Epithelial cell of esophagus (primary cell): ENCODE measurements around the gene SLC6A6.

ENCODE experiments used
- DNase-seq: peaks from one replicate; pipeline ENCODE4 v3.0.0; 2010; ENCODE audit warnings: low read depth
- H3K4me3 ChIP-seq: 2 replicates; pipeline ENCODE4 v1.5.1; 2011; ENCODE audit warnings: mild to moderate bottlenecking, low read length, control low read depth
- TF ChIP-seq, protein P1 (sequence below): IDR thresholded peaks from 2 replicates; pipeline ENCODE4 v1.5.1; 2011; ENCODE audit warnings: low read depth, mild to moderate bottlenecking, low read length, control low read depth, inconsistent platforms; ENCODE audit not compliant: insufficient read depth; ENCODE audit errors: missing control alignments

Gene SLC6A6

DNA sequence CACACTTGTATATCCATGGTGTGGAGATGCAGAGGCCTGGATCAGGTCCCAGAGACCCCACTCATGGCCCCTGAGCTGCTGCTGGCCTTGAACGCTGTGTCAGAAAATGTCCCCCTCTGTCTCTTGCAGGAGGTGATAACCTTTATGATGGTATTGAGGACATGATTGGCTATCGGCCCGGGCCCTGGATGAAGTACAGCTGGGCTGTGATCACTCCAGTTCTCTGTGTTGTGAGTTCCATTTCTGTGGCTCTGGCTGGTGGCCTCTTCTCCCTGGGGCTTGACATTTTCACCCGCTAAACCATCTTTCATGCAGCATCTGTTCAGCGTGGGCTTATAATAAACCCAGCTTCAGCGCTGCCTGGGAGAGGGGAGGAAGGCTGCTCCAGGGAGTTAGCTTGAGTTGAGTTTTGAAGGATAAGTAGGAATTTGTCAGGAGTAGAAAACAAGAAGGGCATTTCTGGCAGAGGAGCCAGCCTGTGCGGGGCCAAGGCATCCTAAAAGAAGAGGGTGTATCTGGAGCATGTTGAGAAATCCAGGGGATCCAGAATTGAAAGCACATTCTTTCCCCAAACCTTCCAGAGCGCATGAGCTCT is 76.6 kb downstream of the SLC6A6 start:
- no peak overlapping the region for H3K4me3 ChIP-seq
- TF ChIP-seq, protein P1, sequence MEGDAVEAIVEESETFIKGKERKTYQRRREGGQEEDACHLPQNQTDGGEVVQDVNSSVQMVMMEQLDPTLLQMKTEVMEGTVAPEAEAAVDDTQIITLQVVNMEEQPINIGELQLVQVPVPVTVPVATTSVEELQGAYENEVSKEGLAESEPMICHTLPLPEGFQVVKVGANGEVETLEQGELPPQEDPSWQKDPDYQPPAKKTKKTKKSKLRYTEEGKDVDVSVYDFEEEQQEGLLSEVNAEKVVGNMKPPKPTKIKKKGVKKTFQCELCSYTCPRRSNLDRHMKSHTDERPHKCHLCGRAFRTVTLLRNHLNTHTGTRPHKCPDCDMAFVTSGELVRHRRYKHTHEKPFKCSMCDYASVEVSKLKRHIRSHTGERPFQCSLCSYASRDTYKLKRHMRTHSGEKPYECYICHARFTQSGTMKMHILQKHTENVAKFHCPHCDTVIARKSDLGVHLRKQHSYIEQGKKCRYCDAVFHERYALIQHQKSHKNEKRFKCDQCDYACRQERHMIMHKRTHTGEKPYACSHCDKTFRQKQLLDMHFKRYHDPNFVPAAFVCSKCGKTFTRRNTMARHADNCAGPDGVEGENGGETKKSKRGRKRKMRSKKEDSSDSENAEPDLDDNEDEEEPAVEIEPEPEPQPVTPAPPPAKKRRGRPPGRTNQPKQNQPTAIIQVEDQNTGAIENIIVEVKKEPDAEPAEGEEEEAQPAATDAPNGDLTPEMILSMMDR = no peak
- no peak for DNase-seq

DNA sequence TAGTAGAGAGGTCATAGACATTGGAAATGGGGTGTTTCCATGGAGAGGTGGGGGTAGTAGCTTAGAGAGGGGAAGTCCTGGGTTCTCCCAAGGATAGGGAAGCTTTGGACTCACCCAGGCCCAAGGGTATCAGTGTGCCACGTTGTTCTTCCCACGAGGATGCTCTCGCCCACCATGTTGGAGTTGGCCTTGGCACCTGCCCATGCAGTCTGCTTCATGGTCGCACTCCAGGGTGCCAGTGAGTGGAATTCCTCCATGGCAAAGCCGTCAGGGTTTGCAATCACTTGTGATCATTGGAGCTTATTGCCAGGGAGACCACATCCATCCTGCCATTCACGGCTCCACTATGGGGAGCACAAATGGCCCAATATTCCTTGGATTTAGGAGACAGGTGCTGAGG is 77.2 kb downstream of the SLC6A6 start:
- TF ChIP-seq, protein P1 = no peak
- no peak for DNase-seq
- no peak overlapping the region for H3K4me3 ChIP-seq

DNA sequence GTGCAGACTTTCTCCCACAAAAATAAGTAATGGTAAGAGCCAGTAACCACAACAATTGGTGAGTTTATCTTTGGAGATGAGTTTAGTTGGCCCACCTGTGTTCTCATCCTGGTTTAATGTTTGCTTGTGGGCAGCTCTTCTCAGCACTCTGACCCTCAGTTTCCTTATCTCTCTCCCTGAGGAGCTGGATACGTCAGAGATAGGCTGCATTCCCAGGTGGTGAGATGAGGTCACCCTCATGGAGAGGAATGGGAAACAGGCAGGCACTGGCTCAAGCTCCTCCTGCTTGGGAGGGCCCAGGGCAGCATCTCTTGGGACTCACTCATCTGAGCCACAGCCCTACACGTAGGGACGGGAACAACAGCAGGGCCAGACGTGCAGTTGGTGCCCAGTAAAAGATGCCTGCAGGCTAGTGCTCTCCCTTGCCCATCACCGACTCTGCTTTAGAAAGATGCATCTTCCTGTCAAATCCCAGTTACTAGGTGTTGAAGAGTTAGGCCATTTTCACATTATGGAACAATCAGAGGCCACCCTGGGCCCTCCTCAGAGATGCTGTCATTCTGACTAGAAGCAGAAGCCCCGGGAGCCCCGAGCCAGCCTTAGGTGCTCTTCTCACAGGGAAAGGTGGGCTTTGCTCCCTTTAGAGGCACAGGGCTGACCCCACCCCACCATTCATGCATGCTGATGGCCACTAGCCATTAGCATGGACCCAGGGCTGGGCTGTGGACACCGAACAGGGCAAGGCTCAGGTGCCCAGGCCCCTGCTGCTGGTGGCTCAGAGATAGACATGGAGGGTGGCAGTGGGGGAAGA is 78.0 kb downstream of the SLC6A6 start:
- DNase-seq = peak; percentile 93
- TF ChIP-seq, protein P1 = no peak
- no peak overlapping the region for H3K4me3 ChIP-seq

DNA sequence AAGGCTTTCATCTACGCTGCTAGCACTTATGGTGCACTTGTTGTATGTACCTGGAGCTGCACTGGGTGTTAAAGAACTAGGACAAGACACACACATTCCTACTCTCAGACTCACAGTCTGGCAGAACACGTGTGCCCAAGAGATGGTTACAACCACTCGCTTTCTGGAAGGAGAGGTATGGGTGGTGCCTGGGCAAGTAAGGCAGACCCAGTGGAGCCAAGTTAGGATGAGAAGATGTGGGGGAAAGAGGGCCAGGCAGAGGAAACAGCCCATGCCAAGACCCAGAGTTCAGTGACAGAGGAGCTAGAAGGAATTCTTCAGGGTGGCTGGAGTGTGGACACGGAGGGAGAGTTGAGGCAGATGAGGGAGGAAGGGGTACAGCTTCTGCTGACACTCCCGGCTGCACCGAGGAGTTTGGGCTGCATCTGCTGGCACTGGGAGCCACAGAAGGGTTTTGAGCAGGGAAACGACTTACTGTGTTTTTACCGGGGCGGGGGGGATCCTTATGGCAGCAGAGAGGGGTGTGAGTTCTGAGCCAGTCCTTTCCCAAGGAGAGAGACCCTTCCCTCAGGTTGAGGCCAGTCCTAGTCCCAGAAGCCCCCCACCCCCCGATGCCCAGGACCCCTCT is 78.7 kb downstream of the SLC6A6 start:
- DNase-seq = peak; percentile 62
- no peak overlapping the region for H3K4me3 ChIP-seq
- TF ChIP-seq, protein P1 = no peak

DNA sequence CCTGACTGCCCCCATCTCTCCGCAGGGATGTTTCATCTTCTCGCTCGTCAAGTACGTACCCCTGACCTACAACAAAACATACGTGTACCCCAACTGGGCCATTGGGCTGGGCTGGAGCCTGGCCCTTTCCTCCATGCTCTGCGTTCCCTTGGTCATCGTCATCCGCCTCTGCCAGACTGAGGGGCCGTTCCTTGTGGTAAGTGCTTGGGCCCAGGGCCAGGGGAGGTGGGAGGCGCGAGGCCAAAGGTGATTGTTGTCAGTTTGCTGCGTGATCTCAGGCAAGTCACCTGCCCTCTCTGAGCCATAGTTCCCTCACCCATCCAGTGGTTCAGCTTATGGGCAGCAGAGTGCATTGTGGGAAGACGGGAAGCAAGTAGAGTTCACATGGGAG is 79.2 kb downstream of the SLC6A6 start:
- no peak for DNase-seq
- no peak overlapping the region for H3K4me3 ChIP-seq
- TF ChIP-seq, protein P1 = no peak

DNA sequence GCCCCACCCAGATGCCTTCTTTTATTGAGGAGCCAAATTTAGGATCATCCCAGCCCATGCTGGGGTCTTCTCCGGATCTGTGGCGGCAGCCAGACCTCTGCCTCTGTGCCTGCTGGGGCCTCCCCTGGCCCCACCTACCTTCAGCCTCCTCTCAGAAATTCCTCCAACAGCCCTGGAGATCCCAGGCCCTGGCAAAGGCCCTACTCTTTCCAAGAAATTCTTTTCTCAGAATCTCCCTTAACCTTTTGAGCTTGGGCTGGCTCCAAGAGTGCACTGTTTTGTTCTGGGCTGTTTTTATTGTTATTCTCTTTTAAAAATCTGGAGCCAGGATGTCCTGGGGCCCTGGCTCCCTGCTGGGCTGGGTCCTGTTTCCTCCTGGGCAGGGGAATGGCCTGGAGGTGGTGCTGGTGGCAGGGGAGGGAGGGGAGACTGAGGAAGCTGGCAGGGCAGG is 79.9 kb downstream of the SLC6A6 start:
- TF ChIP-seq, protein P1 = no peak
- no peak for DNase-seq
- no peak overlapping the region for H3K4me3 ChIP-seq
